VCaP (cell line): ENCODE measurements around the gene PLEKHA6.

ENCODE experiments used
- H3K27ac ChIP-seq: fragments of 450-650 bp; 2 replicates; pipeline ENCODE4 v1.5.1; 2017
- TF ChIP-seq, protein P1 (sequence below): fragments of 450-650 bp; conservative IDR thresholded peaks from 2 replicates; pipeline ENCODE4 v1.5.1; 2017; ENCODE audit warnings: mild to moderate bottlenecking, moderate library complexity

PLEKHA6 gene

DNA sequence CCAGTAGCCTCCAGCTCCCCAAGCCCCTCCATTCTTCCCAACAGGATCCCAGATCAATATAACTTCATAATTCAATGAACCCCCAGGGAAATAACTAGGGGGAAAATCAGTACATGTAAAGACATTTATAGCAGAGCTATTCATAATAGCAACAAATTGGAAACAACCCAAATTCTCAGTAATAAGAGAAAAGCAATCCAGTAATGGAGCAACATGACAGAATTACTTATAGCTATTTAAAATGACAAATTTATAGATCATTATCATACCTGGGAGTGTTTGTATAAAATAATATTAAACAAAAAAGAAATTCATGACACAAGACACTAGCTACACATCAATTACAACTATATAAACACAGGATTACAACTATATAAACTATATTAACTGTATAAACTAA, 20.2 kb downstream of the PLEKHA6 start:
- TF ChIP-seq, protein P1, sequence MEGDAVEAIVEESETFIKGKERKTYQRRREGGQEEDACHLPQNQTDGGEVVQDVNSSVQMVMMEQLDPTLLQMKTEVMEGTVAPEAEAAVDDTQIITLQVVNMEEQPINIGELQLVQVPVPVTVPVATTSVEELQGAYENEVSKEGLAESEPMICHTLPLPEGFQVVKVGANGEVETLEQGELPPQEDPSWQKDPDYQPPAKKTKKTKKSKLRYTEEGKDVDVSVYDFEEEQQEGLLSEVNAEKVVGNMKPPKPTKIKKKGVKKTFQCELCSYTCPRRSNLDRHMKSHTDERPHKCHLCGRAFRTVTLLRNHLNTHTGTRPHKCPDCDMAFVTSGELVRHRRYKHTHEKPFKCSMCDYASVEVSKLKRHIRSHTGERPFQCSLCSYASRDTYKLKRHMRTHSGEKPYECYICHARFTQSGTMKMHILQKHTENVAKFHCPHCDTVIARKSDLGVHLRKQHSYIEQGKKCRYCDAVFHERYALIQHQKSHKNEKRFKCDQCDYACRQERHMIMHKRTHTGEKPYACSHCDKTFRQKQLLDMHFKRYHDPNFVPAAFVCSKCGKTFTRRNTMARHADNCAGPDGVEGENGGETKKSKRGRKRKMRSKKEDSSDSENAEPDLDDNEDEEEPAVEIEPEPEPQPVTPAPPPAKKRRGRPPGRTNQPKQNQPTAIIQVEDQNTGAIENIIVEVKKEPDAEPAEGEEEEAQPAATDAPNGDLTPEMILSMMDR = no peak
- no peak overlapping the region; the same call in 1 of the 2 replicates for H3K27ac ChIP-seq

DNA sequence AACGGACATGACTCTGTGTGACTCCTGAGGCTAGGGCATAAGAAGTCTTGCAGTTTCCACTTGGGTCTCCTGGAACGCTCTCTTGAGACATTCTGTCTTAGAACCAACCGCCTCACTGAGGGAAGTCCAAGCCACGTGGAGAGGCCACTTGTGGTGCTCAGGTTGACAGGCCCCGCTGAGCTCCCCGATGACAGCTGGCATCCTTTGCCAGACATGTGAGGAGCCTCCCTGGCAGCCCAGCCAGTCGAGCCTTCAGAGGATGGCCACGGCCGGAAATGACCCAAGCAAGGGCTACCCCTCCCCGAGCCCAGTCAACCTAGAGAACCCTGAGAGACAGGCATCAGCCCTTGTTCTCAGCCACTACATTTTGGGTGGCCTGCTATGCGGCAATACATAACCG, 20.7 kb downstream of the PLEKHA6 start:
- TF ChIP-seq, protein P1 = no peak
- no peak overlapping the region for H3K27ac ChIP-seq

DNA sequence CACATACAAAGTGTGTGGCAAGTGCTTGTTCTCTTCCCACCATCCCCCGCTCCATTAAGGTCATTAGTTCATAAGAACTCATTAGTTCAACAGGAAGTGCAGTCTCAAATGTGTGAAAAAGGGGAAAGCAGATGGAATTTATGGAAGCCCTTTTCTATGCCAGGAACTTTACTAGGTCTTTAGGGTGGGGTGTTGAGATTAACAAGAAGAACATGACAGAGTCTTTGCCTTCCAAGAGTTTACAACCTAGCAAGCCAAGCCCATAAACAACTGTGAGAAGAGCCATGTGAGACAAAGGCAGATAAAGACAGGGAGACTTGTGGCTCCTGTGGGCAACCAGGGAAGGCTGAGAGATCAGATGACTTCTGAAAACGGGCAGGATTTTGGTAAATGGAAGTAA, 21.4 kb downstream of the PLEKHA6 start:
- TF ChIP-seq, protein P1 = no peak
- no peak overlapping the region for H3K27ac ChIP-seq

DNA sequence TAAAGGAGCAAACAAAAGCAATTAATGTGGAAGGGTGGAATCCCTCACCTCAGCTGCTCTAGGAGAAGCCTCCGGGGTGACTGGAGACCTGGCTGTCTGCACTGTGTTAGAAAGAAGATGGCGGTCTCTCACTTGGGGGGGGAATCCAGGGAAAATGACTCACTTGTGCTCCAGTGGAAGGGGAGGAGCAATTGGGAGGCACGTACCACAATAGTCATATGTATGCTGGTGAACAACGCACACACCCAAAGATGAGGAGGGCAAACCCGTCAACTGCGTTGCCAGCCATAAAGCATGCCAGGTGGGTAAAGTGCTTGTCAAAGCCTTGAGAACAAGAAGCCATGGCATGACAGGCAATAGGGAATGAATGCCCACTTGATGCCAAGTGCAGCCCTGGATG, 22.1 kb downstream of the PLEKHA6 start:
- H3K27ac ChIP-seq = no peak overlapping the region
- TF ChIP-seq, protein P1 = no peak

DNA sequence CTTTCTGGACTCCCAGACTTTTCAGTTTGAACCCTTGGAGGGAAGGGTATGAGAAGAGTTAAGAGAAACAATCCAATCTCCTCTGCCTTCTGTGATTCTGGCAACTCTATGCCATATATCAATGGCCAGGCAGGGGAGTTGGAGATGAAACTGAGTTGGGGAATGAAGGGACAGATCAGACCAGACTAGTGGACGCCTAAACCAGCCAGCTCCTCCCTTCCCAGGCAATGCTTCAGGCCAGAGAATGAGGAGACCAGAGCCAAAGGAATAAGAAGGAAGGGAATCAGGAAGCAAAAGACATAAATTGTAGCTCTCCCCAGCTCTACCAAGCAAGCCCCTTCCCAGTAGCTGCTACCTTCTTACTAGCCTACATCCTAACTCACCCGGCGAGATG, 22.7 kb downstream of the PLEKHA6 start:
- H3K27ac ChIP-seq = no peak overlapping the region
- TF ChIP-seq, protein P1 = no peak

DNA sequence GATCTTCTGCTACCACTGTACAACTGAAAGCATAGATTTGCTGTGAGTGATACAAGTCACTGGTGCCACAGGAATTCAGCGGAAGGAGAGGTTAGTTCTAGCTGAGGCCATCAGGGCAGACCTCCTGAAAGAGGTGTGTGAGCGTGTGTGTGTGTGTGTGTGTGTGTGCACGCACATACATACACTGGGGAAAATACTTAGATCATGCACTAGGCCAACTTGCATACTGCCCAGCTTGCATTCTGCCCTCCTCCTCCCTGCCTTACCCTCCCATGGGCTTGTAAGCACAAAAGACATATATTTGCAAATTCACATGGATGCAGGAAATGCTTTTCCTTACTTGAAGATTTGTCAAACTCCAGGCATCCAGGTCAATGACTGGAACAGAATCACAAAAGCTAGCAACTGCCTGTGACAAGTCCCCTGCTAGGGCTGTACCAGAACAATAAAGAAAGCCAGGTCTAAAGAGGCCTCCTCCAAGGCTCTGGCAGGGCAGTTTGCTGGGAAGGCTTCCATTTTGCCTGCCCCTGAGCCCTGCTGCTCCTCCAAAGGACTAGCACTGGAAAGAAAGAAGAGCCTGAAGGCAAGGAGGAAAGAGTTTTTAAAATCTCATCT, 23.2 kb downstream of the PLEKHA6 start:
- TF ChIP-seq, protein P1 = no peak
- no peak overlapping the region for H3K27ac ChIP-seq

DNA sequence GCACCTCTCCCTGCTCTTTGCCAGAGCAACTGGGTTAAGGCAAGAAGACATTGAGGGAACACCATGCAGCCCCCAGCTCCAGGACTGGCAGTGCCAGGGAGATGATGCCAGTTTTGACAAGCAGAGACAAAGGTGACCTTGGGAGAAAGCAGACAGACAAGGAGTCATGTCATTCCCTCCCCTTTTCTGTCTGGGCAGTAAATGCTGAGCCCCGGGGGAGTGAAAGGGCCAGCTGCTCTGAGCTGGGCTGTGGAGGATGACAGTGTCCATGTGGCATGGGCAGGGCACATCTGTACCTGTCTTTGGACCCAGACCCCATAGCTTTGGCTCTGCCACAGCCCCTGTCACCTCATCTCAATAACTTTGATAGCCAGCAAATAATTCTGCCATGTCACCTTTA, 24.2 kb downstream of the PLEKHA6 start:
- TF ChIP-seq, protein P1 = no peak
- no peak overlapping the region for H3K27ac ChIP-seq

DNA sequence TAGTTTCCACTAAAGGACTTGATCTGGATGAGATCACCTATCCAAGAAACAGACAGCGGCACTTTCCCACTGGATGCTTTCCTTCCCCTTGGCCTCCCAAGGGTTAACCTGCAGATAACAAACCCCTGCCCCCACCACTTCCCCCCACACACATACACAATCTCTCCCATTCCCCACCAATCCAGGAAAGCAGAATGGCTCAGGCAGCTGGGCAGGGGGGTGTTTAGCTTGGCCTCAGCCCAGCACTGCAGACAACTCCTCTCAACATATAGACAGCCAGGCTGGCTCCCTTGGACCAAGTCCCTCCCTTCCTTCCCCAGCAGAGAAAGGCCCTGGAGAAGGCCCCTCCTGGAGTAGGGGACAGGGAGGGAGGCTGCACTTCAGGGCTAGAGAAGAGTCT, 24.6 kb downstream of the PLEKHA6 start:
- TF ChIP-seq, protein P1 = no peak
- H3K27ac ChIP-seq = no peak overlapping the region
